OCI-LY1 (cell line): ENCODE measurements around the gene MAN1A1.

Experiments used
- H2AFZ ChIP-seq: fragments of 200-600 bp; sonication (generic), shearing (Covaris generic); 2 replicates; pipeline ENCODE4 v1.6.0; 2014; ENCODE audit warnings: antibody characterized with exemption, mild to moderate bottlenecking, low read length
- H3F3A ChIP-seq: fragments of 200-600 bp; sonication (generic), shearing (Covaris generic); 2 replicates; pipeline ENCODE4 v1.6.0; 2014; ENCODE audit warnings: mild to moderate bottlenecking, antibody characterized with exemption, low read length, moderate library complexity; ENCODE audit not compliant: insufficient read depth
- H3K27ac ChIP-seq: fragments of 200-600 bp; sonication (generic); 2 replicates; pipeline ENCODE4 v1.5.1; 2014; ENCODE audit warnings: low read length, mixed run types, mild to moderate bottlenecking, low read depth; ENCODE audit not compliant: poor library complexity, severe bottlenecking
- H3K27me3 ChIP-seq: fragments of 200-600 bp; sonication (generic); 2 replicates; pipeline ENCODE4 v1.6.0; 2014; ENCODE audit warnings: antibody characterized with exemption, mild to moderate bottlenecking, low read length, moderate library complexity; ENCODE audit not compliant: insufficient read depth
- H3K36me3 ChIP-seq: fragments of 200-600 bp; sonication (generic); 2 replicates; pipeline ENCODE4 v1.6.1; 2014; ENCODE audit warnings: mild to moderate bottlenecking, antibody characterized with exemption, low read length, moderate library complexity, mixed read lengths; ENCODE audit not compliant: insufficient read depth
- H3K4me1 ChIP-seq: fragments of 200-600 bp; sonication (generic); 2 replicates; pipeline ENCODE4 v1.5.1; 2014; ENCODE audit warnings: mild to moderate bottlenecking, low read length, moderate library complexity; ENCODE audit not compliant: insufficient read depth, severe bottlenecking
- H3K4me2 ChIP-seq: fragments of 200-600 bp; sonication (generic), shearing (Covaris generic); 2 replicates; pipeline ENCODE4 v1.6.1; 2014; ENCODE audit warnings: low read length
- H3K4me3 ChIP-seq: fragments of 200-600 bp; sonication (generic); 2 replicates; pipeline ENCODE4 v1.5.1; 2014; ENCODE audit warnings: low read length, low read depth, mild to moderate bottlenecking, mixed read lengths; ENCODE audit not compliant: poor library complexity, severe bottlenecking
- H3K79me2 ChIP-seq: fragments of 200-600 bp; shearing (Covaris generic); 2 replicates; pipeline ENCODE4 v1.6.1; 2016; ENCODE audit warnings: mixed run types, low read length, mixed read lengths; ENCODE audit not compliant: insufficient read depth
- H3K9ac ChIP-seq: fragments of 200-600 bp; sonication (generic), shearing (Covaris generic); 2 replicates; pipeline ENCODE4 v1.6.1; 2014; ENCODE audit warnings: mild to moderate bottlenecking, low read length, mixed read lengths
- H3K9me2 ChIP-seq: fragments of 200-600 bp; sonication (generic), shearing (Covaris generic); 2 replicates; pipeline ENCODE4 v1.6.1; 2014; ENCODE audit warnings: low read depth, mild to moderate bottlenecking, low read length, mixed read lengths
- H3K9me3 ChIP-seq: fragments of 200-600 bp; shearing (Covaris generic); 2 replicates; pipeline ENCODE4 v1.6.1; 2014; ENCODE audit warnings: low read length, mixed read lengths
- H4K20me1 ChIP-seq: fragments of 200-600 bp; sonication (generic), shearing (Covaris generic); 2 replicates; pipeline ENCODE4 v1.6.0; 2016; ENCODE audit warnings: mild to moderate bottlenecking, low read length; ENCODE audit not compliant: insufficient read depth
- EZH2 ChIP-seq: fragments of 200-600 bp; sonication (generic), shearing (Covaris generic); IDR thresholded peaks from 2 replicates; pipeline ENCODE4 v1.8.0; 2017; ENCODE audit warnings: borderline replicate concordance, mixed run types, mild to moderate bottlenecking, antibody characterized with exemption, low read length, moderate library complexity, mixed read lengths
- TF ChIP-seq, protein P1 (sequence below): fragments of 200-600 bp; sonication (generic), shearing (Covaris generic); IDR thresholded peaks from 2 replicates; pipeline ENCODE4 v1.5.1; 2017; ENCODE audit warnings: mild to moderate bottlenecking, antibody characterized with exemption, low read length, moderate library complexity, mixed read lengths

Gene MAN1A1

DNA sequence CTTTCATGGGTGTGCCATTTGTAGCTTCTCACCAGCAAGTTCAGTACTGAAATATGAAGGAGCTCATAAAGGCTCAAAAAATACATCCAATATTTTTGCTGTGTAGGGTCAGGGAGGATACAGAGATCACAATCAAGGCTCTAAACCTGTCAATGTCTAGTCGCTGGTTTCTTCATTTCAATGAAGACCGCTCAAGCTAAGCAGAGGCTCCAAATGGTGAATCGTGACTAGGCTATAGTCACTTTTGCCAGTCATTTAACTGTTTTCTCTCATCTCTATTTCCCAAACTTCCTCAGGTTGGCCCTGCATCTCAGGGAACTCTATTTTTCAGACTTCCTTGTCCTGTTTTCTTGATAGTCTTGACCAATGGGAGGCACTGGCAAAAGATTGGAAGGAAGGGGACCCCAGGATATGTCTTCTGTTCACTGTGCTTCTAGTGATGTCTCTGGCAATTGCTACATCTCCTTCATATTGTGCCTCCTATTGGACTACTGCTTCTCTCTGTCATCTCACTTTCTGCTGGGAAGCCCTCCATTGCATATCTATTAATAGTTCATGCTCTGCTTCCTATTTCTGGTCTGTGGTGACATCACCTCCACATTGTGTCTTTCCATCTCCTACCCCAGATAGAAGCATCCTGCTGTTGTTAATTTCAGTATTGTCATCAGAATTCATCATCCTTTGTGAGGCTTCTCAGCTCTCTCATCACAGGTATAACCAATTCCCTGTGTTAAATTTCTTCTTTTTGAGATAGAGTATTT, 183.4 kb downstream of the MAN1A1 start:
- H4K20me1 ChIP-seq, result no peaks in the 10 kb centered on the region
- H3K9me2 ChIP-seq, result no peaks in the 10 kb centered on the region
- no peak overlapping the region for H3K27ac ChIP-seq
- no peaks in the 10 kb centered on the region for H3K36me3 ChIP-seq
- no peak overlapping the region for H2AFZ ChIP-seq
- TF ChIP-seq EZH2, result no peak
- TF ChIP-seq, protein P1, sequence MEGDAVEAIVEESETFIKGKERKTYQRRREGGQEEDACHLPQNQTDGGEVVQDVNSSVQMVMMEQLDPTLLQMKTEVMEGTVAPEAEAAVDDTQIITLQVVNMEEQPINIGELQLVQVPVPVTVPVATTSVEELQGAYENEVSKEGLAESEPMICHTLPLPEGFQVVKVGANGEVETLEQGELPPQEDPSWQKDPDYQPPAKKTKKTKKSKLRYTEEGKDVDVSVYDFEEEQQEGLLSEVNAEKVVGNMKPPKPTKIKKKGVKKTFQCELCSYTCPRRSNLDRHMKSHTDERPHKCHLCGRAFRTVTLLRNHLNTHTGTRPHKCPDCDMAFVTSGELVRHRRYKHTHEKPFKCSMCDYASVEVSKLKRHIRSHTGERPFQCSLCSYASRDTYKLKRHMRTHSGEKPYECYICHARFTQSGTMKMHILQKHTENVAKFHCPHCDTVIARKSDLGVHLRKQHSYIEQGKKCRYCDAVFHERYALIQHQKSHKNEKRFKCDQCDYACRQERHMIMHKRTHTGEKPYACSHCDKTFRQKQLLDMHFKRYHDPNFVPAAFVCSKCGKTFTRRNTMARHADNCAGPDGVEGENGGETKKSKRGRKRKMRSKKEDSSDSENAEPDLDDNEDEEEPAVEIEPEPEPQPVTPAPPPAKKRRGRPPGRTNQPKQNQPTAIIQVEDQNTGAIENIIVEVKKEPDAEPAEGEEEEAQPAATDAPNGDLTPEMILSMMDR, result no peak
- no peaks in the 10 kb centered on the region for H3F3A ChIP-seq
- H3K4me2 ChIP-seq, result no peak overlapping the region
- no peaks in the 10 kb centered on the region for H3K9me3 ChIP-seq
- H3K79me2 ChIP-seq, result no peaks in the 10 kb centered on the region
- H3K4me3 ChIP-seq, result no peak overlapping the region
- H3K4me1 ChIP-seq, result no peaks in the 10 kb centered on the region
- H3K9ac ChIP-seq, result no peak overlapping the region
- H3K27me3 ChIP-seq, result no peaks in the 10 kb centered on the region

DNA sequence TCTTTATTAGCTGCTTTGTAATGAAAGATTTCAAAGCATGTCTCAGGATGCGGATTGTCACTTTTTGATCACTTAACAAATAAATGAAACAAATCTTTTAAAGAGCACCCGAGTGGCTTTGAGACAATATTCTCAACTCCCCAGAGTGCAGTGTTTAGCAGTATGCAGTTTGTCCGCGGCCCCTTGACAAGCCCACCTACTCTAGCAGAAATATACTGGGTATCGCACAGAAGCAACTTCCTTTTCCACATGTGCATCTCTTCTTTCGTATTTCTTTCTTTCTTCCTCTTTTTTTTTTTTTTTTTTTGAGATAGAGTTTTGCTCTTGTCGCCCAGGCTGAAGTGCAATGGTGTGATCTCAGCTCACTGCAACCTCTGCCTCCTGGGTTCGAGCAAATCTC, 186.6 kb downstream of the MAN1A1 start:
- H3K4me2 ChIP-seq, result no peak overlapping the region
- no peaks in the 10 kb centered on the region for H3K9me3 ChIP-seq
- H3K36me3 ChIP-seq, result no peaks in the 10 kb centered on the region
- H3K9ac ChIP-seq, result no peak overlapping the region
- no peak for TF ChIP-seq EZH2
- TF ChIP-seq, protein P1, result no peak
- H3K9me2 ChIP-seq, result no peaks in the 10 kb centered on the region
- no peaks in the 10 kb centered on the region for H3K4me1 ChIP-seq
- H4K20me1 ChIP-seq, result no peaks in the 10 kb centered on the region
- H3K4me3 ChIP-seq, result no peak overlapping the region
- no peaks in the 10 kb centered on the region for H3K27me3 ChIP-seq
- no peak overlapping the region for H2AFZ ChIP-seq
- no peak overlapping the region for H3K27ac ChIP-seq
- no peaks in the 10 kb centered on the region for H3F3A ChIP-seq
- H3K79me2 ChIP-seq, result no peaks in the 10 kb centered on the region

DNA sequence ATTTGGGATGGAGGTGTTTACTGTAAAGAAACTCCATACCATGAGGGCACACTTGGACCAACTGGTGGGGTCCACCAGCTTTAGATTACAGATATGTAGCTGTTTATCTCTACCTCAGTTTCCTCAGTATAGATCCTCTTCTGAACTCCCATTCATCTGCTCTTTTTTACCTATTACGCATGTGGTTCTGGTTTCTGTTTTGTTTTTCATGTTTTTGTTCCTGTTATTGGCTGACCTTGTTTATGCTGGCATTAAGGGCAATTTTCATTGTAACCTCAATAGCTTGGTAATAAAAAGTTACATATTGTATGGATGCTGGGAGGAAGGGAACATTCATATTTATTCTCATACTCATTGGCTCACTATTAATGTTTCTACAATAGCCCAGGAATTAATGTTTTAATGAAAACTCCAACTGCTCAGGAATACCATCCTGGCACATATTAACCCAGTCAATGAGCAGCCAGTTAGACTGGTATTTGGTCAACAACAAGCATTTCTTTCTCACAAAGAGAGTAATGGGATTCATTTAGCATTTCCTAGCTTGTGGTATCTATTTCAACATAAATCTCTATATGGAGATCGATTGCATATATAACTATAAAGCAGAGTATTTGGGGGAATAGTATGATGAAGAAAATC, 187.3 kb downstream of the MAN1A1 start:
- no peak overlapping the region for H2AFZ ChIP-seq
- H3K27me3 ChIP-seq, result no peaks in the 10 kb centered on the region
- no peak for TF ChIP-seq EZH2
- TF ChIP-seq, protein P1, result no peak
- H3K9me3 ChIP-seq, result no peaks in the 10 kb centered on the region
- no peaks in the 10 kb centered on the region for H4K20me1 ChIP-seq
- H3K36me3 ChIP-seq, result no peaks in the 10 kb centered on the region
- H3K79me2 ChIP-seq, result no peaks in the 10 kb centered on the region
- no peaks in the 10 kb centered on the region for H3K9me2 ChIP-seq
- no peak overlapping the region for H3K4me2 ChIP-seq
- H3K27ac ChIP-seq, result no peak overlapping the region
- H3F3A ChIP-seq, result no peaks in the 10 kb centered on the region
- no peak overlapping the region for H3K4me3 ChIP-seq
- no peaks in the 10 kb centered on the region for H3K4me1 ChIP-seq
- no peak overlapping the region for H3K9ac ChIP-seq
